H4 (cell line): ENCODE measurements around the gene CDT1. TPM values are rescaled to one million over a fixed set of nuclear protein-coding genes. Genes with fewer than 3 reads are reported as not detected.

Experiments
- DNase-seq: peaks from one replicate; pipeline ENCODE4 v3.0.0-alpha.2; 2015; ENCODE audit warnings: low spot score
- total RNA-seq: library from RNA; depleted of rRNA; stranded (reverse); fragments of >200 nt; shearing (Covaris generic); gene quantifications from 2 replicates; pipeline ENCODE4 v1.2.3, GENCODE V29; 2014; rRNA removed

The CDT1 gene
- total RNA-seq = 26.4 and 27.0 TPM in 2 replicates

DNA sequence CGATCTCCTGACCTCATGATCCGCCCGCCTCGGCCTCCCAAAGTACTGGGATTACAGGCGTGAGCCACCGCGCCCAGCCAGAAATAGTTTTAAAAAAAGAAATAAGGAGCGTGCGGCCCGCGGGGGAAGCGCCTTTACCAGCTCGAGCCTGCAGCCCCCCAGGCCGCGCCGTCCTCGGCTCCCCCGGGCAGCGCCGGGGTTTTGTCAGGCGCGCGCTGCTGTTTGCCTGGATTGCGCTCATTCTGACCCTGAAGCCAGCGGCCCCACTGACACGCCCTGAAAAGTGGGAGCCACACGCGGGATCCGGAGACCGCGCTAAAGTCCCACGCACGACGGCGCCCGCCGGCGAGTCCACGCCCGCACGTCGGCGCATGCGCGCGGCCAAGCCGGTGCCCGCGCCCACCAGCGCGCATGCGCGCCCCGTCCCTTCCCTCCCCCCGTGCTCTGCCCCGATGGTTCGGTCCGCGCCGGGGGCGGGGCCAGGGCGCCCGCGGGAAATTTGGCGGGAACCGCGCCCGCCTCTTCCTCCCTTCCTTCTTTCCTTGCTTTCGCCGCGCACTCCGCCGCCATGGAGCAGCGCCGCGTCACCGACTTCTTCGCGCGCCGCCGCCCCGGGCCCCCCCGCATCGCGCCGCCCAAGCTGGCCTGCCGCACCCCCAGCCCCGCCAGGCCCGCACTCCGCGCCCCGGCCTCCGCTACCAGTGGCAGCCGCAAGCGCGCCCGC, at the start of gene CDT1:
CDT1 (plus strand) TSS at position 526 of the 724 bp plus-strand sequence; CDS start at position 569, 43 bp downstream.
- peak; percentile 60 for DNase-seq

- no peak for DNase-seq
Measured at GRCh38 chr16:88754109-88754911, 49.3 kb upstream of the CDT1 start.

- no peak for DNase-seq
Measured at GRCh38 chr16:88754912-88755744, 48.5 kb upstream of the CDT1 start.

GRCh38 chr16:88755745-88756443, 47.7 kb upstream of the CDT1 start:
- DNase-seq = no peak

DNA sequence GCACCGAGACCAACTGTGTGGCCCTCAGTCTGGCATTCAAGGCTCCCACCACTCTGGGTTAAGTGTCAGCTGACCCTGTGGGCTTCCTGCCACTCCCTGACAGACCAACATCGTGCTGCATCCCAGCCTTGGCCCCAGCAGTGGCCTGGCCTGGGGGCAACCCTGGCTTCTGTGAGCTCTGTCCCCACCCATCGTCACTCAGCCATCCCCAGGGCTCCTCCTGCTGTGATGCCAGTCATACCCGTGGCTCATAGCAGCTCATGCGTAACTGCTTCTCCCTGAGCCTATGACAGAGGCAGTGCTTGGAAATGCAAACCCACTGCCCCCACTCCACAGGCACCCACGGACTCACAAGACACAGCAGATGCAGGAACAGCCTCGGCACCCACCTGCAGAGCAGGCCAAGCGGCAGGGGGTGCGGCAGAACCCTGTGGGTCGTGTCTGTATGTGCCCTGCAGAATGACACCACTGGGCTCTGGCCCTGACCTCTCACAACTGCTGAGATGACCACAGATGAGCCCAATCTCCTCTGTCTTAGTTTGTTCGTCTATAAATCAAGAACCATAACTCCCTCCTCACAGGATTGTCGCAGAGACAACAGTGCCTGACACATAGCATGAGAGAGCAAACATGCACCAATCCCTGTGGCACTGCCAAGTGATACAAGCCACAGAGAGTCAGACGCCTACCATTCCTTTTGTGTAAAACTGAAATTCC, 45.2 kb upstream of the CDT1 start:
- DNase-seq = no peak

GRCh38 chr16:88758944-88759244, 44.7 kb upstream of the CDT1 start:
- no peak for DNase-seq

GRCh38 chr16:88759245-88759975, 44.2 kb upstream of the CDT1 start:
- no peak for DNase-seq

GRCh38 chr16:88759976-88760350, 43.6 kb upstream of the CDT1 start:
- no peak for DNase-seq

GRCh38 chr16:88760424-88761142, 43.0 kb upstream of the CDT1 start:
- no peak for DNase-seq

- DNase-seq = no peak
Measured at GRCh38 chr16:88761143-88761534, 42.5 kb upstream of the CDT1 start.

DNA sequence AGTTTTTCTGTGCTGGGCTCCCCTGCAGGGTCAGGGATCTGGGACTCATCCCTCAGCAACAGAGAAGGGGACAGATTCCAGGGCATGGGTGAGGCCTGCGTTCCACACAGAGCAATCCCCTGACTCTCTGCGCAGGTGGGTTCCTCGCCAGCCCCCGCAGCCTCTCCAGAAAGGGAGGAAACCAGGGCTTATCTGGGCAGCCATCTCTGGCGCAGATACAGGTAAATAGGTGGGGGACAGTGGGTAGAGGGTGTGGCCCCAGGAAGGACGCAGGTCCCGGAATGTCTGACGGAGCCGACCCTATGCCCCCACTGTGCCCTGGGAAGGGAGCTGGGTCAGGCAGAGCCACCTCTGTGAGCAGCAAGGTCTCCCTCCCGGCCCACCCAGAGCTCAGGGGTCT, 41.8 kb upstream of the CDT1 start:
- DNase-seq = no peak

GRCh38 chr16:88762258-88762870, 41.2 kb upstream of the CDT1 start:
- no peak for DNase-seq

DNA sequence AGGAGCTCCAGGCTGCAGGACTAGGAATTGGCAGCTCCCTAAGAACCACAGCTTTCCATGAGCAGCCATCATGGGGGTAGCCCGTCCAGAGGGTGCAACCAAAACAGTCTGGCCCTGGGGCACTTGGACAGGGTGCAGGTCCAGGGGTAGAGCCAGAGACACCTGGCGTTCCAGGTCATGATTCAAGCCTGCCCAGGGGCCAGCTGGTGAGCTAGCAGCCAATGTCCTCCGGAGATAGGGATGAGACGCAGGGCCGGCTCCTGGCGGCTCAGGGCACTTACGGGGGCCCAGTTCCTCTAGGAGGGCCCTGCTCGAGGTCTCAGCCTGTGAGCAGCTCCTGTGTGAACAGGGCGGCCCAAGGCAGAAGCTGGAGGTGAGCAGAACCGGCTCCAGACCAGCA, 40.6 kb upstream of the CDT1 start:
- DNase-seq = no peak

DNA sequence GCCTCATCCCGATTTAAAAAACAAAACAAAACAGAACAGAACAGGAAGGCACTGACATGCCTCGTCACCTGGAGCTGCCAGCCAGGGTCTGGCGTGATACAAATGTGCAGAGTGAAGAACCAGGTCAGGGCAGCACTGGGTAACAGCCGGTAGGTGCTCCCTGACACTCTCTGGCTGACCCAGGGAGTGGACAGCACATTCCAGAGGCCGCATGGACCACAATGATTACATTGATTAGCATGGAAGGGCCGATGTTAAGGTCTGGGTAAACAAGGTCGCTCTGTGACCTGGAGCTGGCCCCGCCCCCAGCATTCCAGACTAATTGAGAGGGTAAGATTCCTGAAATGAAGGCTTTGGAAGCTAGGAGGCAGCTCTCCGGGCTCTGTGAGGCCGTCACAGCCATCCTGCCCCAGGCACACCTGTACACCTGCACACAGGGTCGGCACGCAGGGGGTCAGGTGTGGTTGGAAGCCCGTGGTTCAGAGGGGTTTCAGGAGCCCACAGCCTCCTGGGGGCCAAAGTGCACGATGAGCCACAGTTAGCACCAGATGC, 40.0 kb upstream of the CDT1 start:
- DNase-seq = no peak

DNA sequence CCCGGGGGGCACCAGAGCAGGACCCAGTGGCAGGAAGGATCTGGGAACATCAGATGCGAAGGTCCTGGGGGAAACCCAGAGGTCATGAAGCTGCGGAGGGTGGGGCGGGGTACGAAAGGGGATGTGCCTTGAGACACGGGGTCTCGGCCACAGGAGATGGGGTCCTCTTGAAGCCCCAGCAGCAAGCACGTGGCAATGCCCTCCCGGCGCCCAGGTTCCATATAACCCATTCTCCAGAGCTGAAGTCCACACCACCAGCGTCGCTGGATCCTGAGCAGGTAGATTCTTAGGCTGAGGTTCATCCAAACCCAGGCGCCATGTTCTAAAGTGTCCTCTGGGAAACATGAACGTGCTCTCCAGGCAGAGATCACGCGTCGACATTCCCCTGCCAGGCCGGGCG, 39.5 kb upstream of the CDT1 start:
- no peak for DNase-seq

GRCh38 chr16:88764913-88765349, 38.7 kb upstream of the CDT1 start:
- DNase-seq = no peak

- DNase-seq = no peak
Measured at GRCh38 chr16:88766975-88767374, 36.6 kb upstream of the CDT1 start.

GRCh38 chr16:88767546-88768070, 36.0 kb upstream of the CDT1 start:
- no peak for DNase-seq
